ENCODE results near the gene FAIM2.
A peak's percentile ranks its signal among the peaks of the same experiment; 100 is the strongest.

FAIM2 gene

GRCh38 chr12:49950273-49951251 is 46.9 kb upstream of the FAIM2 start, which contains the start of gene AQP2:
Gene AQP2 (plus strand): TSS chr12:49950737. CDS start chr12:49950831, 94 bp downstream.
- peaks cover 21% of the 10 kb centered on the region for H3K27me3 ChIP-seq (ENCODE audit: insufficient read depth, poor library complexity, severe bottlenecking)
- TF ChIP-seq CTCF (IDR thresholded peaks at IDR 0.05; ENCODE audit: insufficient read depth, low read length) (no peak), SPI1 (IDR thresholded peaks at IDR 0.05; ENCODE audit: borderline replicate concordance, low read depth) (no peak), GABPA (IDR thresholded peaks at IDR 0.05; ENCODE audit: low read depth) (no peak), POLR2AphosphoS5 (IDR thresholded peaks at IDR 0.05; ENCODE audit: low read depth) (no peak), REST (IDR thresholded peaks at IDR 0.05; ENCODE audit: insufficient replicate concordance, low read depth) (no peak)
- DNase-seq (ENCODE audit: low read depth in 1 of 2, low spot score in 1 of 2) = no peak
- H3K4me3 ChIP-seq (replicated peaks; ENCODE audit: insufficient read depth, low read length) = no peak within 1 kb of the TSS
- no peak within 1 kb of the TSS for H3K27ac ChIP-seq (replicated peaks)

- Histone ChIP-seq H3K27ac (replicated peaks) (no peak overlapping the region), H3K27me3 (ENCODE audit: insufficient read depth, poor library complexity, severe bottlenecking) (peaks cover 16% of the 10 kb centered on the region), H3K4me3 (replicated peaks; ENCODE audit: insufficient read depth, low read length) (no peak overlapping the region)
- no peak for TF ChIP-seq GABPA (IDR thresholded peaks at IDR 0.05; ENCODE audit: low read depth)
- no peak for TF ChIP-seq REST (IDR thresholded peaks at IDR 0.05; ENCODE audit: insufficient replicate concordance, low read depth)
- TF ChIP-seq SPI1 (IDR thresholded peaks at IDR 0.05; ENCODE audit: borderline replicate concordance, low read depth) = no peak
- TF ChIP-seq CTCF (IDR thresholded peaks at IDR 0.05; ENCODE audit: insufficient read depth, low read length) = no peak
- TF ChIP-seq POLR2AphosphoS5 (IDR thresholded peaks at IDR 0.05; ENCODE audit: low read depth) = no peak
- DNase-seq (ENCODE audit: low read depth in 1 of 2, low spot score in 1 of 2) = no peak
Observed at GRCh38 chr12:49949866-49950265, 46.2 kb upstream of the FAIM2 start.

GRCh38 chr12:49948866-49949845 is 45.5 kb upstream of the FAIM2 start:
- H3K4me3 ChIP-seq (replicated peaks; ENCODE audit: insufficient read depth, low read length) = no peak overlapping the region
- H3K27ac ChIP-seq (replicated peaks) = no peak overlapping the region
- TF ChIP-seq POLR2AphosphoS5 (IDR thresholded peaks at IDR 0.05; ENCODE audit: low read depth) (no peak), SPI1 (IDR thresholded peaks at IDR 0.05; ENCODE audit: borderline replicate concordance, low read depth) (peak; percentile 21; the same call in 1 of the 2 replicates)
- DNase-seq (ENCODE audit: low read depth in 1 of 2, low spot score in 1 of 2) = no peak
- peaks cover 10% of the 10 kb centered on the region for H3K27me3 ChIP-seq (ENCODE audit: insufficient read depth, poor library complexity, severe bottlenecking)
